ENCODE measurements around the gene FSTL3. TPM values are rescaled to one million over a fixed set of nuclear protein-coding genes. Genes with fewer than 3 reads are reported as not detected.

Gene FSTL3
- total and polyA plus RNA-seq, 2 of the 8 experiments (the other 6 are each of a cell fraction or from before 2014, with no cell fraction given), result 8.1 to 11.8 TPM

- Histone ChIP-seq H2AK5ac (ENCODE audit: low read depth, low read length) (peak overlapping the region; percentile 60; the same call in 1 of the 2 replicates), H3K9ac (replicated peaks in 1 of 4; ENCODE audit: extremely low read depth in 1 of 4, low read depth in 3 of 4, low read length in 3 of 4) (no peak overlapping the region), H3K23ac (ENCODE audit: insufficient read length) (no peak overlapping the region), H2BK12ac (ENCODE audit: low read depth, low read length) (0 out of 2 replicates have a peak overlapping the region, but pooled peaks have one; percentile 1), H3K18ac (ENCODE audit: extremely low read depth, low read length) (no peak overlapping the region), H3K36me3 (ENCODE audit: control insufficient read depth in 2 of 4, insufficient read depth in 4 of 4, low read length in 3 of 4) (no peaks in the 10 kb centered on the region), H4K5ac (ENCODE audit: insufficient read length, low read depth, low read length) (no peak overlapping the region), H3K23me2 (ENCODE audit: low read depth, low read length) (peaks cover 3% of the 10 kb centered on the region; the same call in 1 of the 2 replicates), H3K4me1 (replicated peaks in 1 of 4; ENCODE audit: control insufficient read depth in 3 of 4, insufficient read depth in 4 of 4, low read length in 3 of 4) (peaks cover 0 to 12% (median 6%) of the 10 kb centered on the region in 4 experiments; a peak in 5 of 7 replicates), H3K27me3 (replicated peaks in 1 of 4; ENCODE audit: control insufficient read depth in 3 of 4, extremely low read depth in 1 of 4, insufficient read depth in 3 of 4, low read length in 3 of 4) (peaks cover 0 to 6% (median 2%) of the 10 kb centered on the region in 4 experiments; a peak in 1 of 7 replicates), H3K14ac (ENCODE audit: insufficient read length) (no peak overlapping the region), H2BK5ac (ENCODE audit: low read depth, low read length) (peak overlapping the region; percentile 61; the same call in 1 of the 2 replicates), H2AFZ (ENCODE audit: low read length) (peak overlapping the region; percentile 1; the same call in 1 of the 2 replicates), H2BK20ac (ENCODE audit: low read length) (no peak overlapping the region), H3K4ac (replicated peaks; ENCODE audit: insufficient read length, low read depth, low read length) (no peak overlapping the region), H3K4me2 (ENCODE audit: insufficient read depth in 1 of 2, low read depth in 2 of 2, low read length in 2 of 2) (peak overlapping the region; percentile 65 to 80), H2BK120ac (replicated peaks; ENCODE audit: low read depth, low read length) (no peak overlapping the region), H3K27ac (ENCODE audit: low read depth, low read length) (no peak overlapping the region), H3K56ac (replicated peaks; ENCODE audit: insufficient read length, low read depth, low read length) (no peak overlapping the region), H4K20me1 (replicated peaks in 1 of 2; ENCODE audit: control insufficient read depth in 1 of 2, insufficient read depth in 2 of 2, low read length in 2 of 2) (peaks cover 25 to 27% of the 10 kb centered on the region in 2 experiments), H3K79me2 (ENCODE audit: control insufficient read depth in 1 of 2, insufficient read depth in 2 of 2, low read length in 2 of 2) (peaks cover 41 to 42% of the 10 kb centered on the region in 2 experiments), H4K91ac (replicated peaks; ENCODE audit: insufficient read length, low read length) (peak overlapping the region; percentile 55), H2BK15ac (ENCODE audit: low read length) (peak overlapping the region; percentile 19; the same call in 1 of the 2 replicates), H3K79me1 (ENCODE audit: low read depth, low read length) (no peaks in the 10 kb centered on the region; the same call in 1 of the 2 replicates), H4K8ac (ENCODE audit: extremely low read depth, insufficient read depth, low read length) (0 out of 2 replicates have a peak overlapping the region, but pooled peaks have one; percentile 93), H3K9me3 (ENCODE audit: insufficient read depth in 2 of 2, low read depth in 1 of 2, low read length in 1 of 2) (peaks cover 5 to 6% of the 10 kb centered on the region in 2 experiments; a peak in 2 of 4 replicates), H3K4me3 (ENCODE audit: extremely low read depth in 1 of 4, insufficient read depth in 2 of 4, low read depth in 3 of 4, low read length in 4 of 4) (peak overlapping the region in 3 of 4 experiments; percentile 3 to 99 (median 34); a peak in 5 of 8 replicates)
- FAIRE-seq (no peak), DNase-seq (ENCODE audit: low read depth in 1 of 2, low spot score in 2 of 2) (no peak)
- ChIA-PET CTCF (ENCODE audit: partially characterized antibody) (interaction anchor here (0.7 to 1.2 kb wide), 5 partner anchors 45 to 78 kb away, joined by 3 to 5 read pairs (median 3); partner anchors contain the start of gene PALM), POLR2A (ENCODE audit: partially characterized antibody) (interaction anchor here (0.8 to 1.6 kb wide), 11 partner anchors 12 to 134 kb away, joined by 3 to 10 read pairs (median 4); no protein-coding TSS in a partner anchor)
- 77% methylated on average over 15 of the region's 18 CpGs; no CpG with 5 or more reads in 1 of the 2 experiments for WGBS, 2 experiments (ENCODE audit: extremely low coverage in 1 of 2, insufficient coverage in 1 of 2, insufficient read length in 1 of 2, insufficient replicate concordance in 2 of 2, low coverage in 1 of 2, low lambda C conversion rate in 2 of 2, missing lambda C conversion rate in 1 of 2)
- TF ChIP-seq ATF2 (IDR thresholded peaks at IDR 0.05; ENCODE audit: low read length) (no peak), FOSL1 (IDR thresholded peaks at IDR 0.05; ENCODE audit: insufficient read depth, low read depth, low read length) (no peak), HDAC6 (IDR thresholded peaks at IDR 0.05; ENCODE audit: low read depth, low read length) (no peak)
These were observed 12.5 kb upstream of the FSTL3 start for GRCh38 chr19:663682-664117.
